NCI-H526 treated with DMSO at 0.1 percent for 48 hours (cell line): Measurements from ENCODE around the gene CA5A.
"Not testable (repeated sequence)": the region's sequence is repeated elsewhere in the genome, so short reads cannot be mapped to it uniquely, and the experiment has no call there.

Experiments
- DNase-seq: peaks from one replicate; lab custom pipeline; 2025; lab: John Stamatoyannopoulos, UW

Gene CA5A

GRCh38 chr16:87948119-87948545 lies 11.8 kb upstream of the CA5A start:
- no peak for DNase-seq

DNA sequence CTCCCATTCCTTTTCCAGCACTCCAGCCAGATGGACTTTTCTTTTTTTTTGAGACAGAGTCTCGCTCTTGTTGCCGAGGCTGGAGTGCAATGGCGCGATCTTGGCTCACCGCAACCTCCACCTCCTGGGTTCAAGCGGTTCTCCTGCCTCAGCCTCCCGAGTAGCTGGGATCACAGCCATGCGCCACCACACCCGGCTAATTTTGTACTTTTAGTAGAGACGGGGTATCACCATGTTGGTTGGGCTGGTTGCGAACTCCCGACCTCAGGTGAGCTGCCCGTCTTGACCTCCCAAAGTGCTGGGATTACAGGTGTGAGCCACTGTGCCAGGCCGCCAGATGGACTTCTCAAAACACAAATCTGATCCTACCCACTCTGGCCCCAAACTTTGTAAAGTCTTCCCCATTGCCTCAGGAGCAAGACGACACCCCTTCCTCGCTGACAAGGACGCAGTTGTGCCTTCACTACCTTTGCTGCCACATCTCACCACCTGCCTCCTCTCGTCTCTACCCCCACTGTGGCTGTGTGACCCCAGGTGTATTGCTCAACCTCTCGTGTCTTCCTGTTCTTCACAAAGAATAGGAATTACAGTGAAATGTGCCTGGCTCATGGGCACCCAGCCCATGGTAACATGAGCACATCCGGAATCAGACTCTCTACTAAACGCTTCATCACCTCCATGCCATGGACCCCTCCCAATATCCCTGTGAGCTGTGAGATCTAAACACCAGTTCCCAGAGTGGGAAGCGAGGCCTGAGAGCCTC lies 11.2 kb upstream of the CA5A start:
- DNase-seq: no peak

DNA sequence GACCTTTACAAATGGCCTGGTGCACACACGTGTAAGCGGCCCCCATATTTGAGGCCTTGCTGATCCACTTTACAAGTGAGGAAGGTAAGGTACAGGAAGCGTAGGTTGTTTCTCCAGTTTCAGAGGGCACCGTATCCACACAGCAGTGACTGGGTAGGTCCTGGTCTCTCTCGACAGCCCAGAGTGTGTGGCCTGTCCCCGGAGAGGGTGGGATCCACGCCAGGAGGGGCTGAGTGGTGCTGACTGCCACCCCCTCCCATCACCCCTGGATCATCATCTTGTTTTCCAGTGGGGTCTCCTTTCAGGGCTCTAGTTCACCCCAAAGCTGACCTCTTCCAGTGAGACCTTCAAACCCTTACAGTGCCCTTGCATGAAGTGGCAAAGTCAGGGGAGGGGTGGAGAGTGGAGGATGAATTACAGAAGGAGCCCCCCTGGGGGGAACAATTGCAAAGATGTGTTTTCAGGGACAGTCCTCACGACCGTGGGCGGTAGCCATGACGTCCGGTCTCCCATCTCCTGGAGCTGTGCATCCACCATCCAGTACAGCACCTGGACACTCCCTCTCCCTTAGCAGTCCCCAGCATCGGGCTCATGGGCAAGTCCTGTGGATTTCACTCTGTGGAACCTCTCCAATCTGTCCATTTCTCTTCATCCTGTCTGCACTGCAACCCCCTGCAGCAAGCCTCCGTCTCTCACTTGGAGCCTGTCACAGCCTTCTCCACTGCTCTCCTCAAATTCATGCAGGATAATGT lies 10.4 kb upstream of the CA5A start:
- DNase-seq: no peak

DNA sequence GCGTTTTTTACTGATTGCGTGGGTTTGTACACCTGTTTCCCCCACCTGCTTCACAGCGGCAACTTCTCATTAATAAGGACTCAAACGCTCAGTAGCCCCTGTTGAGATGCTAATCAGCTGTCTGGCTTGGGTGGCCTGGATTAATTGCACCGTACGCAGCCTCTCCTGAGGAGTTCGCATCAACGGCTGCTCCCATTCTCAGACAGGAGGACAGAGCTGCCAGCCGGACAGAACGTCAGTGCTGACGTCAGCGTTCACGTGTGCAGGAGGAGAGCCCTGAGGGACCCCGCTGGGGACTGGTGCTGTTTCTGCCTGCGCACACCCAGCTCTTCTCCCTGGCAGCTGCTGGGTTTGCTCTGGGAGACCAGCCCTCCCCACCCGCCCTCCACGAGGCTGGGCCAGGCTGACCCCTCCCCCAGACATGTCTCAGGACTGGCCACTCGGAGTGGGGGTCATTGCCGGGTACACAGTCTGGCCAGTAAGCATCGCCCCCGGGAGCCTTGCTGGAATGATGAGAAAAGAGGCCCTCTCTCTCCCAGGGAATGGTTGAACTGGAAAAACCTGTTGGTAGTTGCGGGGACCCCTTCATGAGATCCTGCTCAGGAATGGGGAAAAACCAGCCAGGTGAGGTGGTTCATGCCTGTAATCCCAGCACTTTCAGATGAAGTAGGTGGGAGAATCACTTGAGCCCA lies 9.2 kb upstream of the CA5A start:
- DNase-seq: peak; percentile 80

- no peak for DNase-seq
Observed at GRCh38 chr16:87942680-87943079, 6.4 kb upstream of the CA5A start.

DNA sequence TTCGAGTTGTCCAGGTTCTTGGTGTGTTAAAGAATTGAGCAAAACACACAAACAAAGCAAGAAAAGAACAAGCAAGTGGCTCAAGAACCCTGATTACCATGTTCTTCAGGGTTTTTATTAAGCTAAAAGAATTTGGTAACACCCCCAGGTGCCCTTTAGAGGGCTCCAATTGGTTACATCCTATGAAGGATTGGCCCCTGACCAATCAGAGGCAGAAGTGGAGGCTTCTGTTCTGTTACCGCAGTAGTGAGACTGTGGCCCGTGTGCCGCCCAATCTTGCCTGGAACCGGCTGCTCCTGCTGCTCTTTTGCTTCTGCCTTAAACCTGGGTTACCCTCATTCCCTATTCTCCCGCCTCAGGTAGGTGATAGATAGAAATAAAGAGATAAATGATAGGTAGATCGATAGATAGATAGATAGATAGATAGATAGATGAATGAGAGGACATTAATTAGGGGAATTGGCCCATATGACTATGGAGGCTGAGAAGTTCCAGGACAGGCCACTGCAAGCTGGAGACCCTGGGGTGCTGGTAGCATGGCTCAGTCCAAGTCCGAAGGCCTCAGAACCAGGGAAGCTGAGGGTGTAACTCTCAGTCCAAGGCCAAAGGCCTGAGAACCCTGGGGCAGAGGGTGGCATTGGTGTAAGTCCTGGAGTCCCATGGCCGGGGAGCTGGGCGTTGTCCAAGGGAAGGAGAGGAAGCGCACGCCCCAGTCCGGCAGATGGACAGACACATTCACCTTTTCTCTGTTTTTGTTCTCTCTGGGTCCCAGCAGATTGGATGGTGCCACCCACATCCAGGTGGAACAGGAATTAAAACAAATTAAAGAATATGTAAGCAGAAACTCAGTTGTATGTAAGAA lies 3.5 kb upstream of the CA5A start:
- no peak for DNase-seq

DNA sequence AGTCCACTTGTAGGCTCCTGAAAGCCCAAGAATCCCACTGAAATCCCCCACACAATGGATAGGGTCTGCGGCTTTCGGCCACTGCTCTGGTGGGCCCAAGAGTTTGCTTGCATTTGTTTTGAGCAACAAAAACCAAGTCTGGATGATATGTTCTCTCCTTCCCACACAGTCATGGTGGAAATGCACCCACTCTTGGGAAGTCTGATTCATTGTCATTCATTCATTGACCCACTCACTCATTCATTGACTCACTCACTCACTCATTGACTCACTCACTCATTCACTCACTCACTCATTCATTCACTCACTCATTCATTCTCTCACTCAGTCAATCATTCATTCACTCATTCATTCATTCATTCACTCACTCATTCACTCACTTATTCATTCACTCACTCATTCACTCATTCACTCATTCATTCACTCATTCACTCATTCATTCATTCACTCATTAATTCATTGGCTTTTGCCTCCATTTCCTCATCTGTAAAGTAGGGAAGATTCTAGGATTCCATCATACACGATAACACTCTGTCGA lies 2.2 kb upstream of the CA5A start:
- no peak for DNase-seq

DNA sequence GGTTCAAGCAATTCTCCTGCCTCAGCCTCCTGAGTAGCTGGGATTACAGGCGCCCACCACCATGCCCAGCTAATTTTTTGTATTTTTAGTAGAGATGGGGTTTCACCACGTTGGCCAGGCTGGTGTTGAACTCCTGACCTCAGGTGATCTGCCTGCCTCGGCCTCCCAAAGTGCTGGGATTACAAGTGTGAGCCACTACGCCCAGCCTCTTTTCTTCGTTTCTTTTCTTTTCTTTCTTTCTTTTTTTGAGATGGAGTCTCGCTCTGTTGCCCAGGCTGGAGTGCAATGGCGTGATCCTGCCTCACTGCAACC lies 858 bp upstream of the CA5A start:
- DNase-seq: not testable (repeated sequence)

DNA sequence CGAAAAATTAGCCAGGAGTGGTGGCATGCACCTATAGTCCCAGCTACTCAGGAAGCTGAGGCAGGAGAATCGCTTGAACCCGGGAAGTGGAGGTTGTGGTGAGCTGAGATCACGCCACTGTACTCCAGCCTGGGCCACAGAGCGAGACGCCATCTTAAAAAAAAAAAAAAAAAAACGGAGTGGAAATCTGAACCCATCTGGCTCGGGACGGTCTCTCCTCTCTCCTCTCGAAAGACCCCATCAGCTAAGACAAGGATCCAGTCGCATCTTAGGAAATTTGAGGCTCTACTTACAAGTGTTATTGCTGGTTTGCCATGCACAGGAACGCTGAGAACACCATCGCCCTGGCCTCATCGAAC lies 334 bp downstream of the CA5A start:
- not testable (repeated sequence) for DNase-seq

DNA sequence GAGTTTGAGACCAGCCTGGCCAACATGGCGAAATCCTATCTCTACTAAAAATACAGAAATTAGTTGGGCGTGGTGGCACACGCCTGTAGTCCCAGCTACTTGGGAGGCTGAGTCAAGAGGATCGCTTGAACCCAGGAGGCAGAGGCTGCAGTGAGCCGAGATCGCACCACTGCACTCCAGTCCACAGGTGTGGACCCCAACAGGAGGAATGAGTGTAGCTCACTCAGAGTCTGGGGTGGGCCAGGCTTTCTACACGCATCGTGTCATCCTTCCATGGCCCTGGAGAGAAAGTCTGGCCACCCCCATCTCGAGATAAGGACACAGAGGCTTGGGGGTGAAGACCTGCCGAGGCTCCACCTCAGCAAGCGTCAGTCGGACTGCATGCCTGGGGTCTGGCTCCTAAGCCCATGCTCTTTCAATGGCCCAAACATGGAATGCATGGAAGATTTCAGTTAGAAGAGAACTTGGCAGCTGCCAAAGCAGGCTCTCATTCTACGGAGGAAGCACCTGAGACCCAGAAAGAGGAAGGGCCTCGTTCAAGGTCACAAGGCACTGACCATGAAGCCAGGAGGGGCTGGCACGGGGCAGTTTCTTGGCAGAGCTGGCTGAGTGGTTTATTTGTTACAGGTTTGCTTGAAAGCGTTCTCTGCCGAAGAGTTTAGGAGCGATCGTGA lies 1.4 kb downstream of the CA5A start:
- not testable (repeated sequence) for DNase-seq

- DNase-seq: no peak
Observed at GRCh38 chr16:87933140-87933495, 3.2 kb downstream of the CA5A start.

- not testable (repeated sequence) for DNase-seq
Observed at GRCh38 chr16:87932475-87933139, 3.7 kb downstream of the CA5A start.

- DNase-seq: no peak
Observed at GRCh38 chr16:87931504-87931903, 4.8 kb downstream of the CA5A start.

DNA sequence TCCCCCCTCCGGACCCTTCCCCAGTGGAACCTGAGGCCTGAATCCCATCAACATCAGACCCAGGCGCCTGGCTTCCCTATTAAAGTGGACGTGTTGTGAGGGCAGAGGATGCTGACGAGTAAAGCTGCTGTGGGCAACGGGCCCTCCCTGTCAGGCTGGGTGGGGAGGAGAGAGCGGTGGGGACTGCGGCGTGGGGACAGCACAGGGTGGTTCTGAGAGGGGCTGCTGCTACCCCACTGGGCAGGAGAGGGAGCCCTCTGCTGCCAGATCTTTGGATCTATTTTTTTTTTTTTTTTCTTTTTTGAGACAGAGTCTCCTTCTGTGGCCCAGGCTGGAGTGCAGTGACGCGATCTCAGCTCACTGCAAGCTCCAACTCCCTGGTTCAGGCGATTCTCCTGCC lies 5.9 kb downstream of the CA5A start:
- DNase-seq: no peak

- DNase-seq: no peak
Observed at GRCh38 chr16:87929986-87930385, 6.3 kb downstream of the CA5A start.

DNA sequence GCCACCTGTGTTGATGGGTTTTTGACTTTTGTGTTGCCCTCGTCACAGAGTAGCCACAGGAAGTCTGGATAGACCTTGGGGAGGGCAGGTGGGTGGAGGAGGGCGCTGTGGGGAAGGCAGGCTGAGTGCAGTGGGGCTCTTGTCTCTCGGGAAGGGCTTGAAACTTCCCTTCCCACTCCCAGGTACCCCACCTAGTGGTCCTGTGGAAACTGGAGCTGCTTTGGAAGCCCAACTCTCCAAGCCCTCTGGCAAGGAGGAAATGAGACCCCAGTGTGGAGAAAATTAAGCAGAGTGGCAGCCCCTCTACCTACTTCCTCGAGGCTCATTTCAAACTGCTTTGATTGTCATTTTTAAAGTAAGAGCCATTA lies 9.2 kb downstream of the CA5A start:
- no peak for DNase-seq

DNA sequence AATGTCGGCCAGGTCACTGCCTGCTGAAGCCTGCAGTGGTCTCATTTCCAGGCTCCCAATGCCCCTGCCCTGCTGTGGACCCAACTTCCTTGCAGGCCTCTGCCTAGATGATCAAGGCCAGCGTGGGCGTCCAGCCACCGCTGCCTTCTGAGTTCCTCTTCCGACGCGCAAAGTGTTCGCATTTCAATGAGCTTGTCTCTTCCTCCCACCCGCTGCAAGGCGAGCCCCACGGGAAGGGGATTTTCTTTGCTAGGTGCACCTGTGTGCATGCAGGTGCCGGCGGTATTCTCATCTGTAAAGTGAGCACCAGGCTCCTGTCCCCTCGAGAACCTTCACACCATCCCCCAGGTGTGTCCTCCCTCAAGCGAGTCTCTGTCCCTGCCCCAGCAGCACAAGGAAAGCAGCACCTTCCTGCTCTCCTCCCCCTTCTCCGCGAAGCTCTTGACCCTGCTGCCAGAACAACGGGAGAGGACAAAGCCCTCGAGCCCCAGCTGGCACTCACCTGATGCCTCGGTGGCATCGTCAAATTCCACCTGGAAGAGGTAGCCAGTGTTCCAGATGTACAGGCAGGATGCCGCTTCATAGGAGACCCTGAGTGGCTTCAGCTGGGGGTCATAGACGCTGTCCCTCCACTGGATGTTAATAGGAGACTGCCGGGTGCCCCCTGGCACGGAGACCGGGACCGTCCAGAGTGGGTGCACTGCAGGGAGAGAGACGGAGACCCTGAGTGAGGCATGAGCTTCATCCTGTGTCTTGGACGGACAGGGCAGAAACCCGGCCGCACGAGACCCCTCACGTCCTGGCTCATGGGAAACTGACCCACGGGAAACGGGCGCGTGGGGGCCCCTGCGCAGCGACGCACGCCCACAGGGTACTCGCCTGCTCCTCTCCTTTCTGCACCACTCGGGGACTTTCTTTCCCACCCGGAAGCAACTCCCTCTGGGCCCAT lies 9.8 kb downstream of the CA5A start:
- no peak for DNase-seq

GRCh38 chr16:87924811-87925670 lies 11.3 kb downstream of the CA5A start:
- peak; percentile 63 for DNase-seq
